GM12864 (cell line): ENCODE data around the gene PARP1.

Source experiments
- DNase-seq: peaks from one replicate; pipeline ENCODE4 v3.0.0-alpha.2; 2011; ENCODE audit warnings: low read depth
- H3K4me3 ChIP-seq: 2 replicates; pipeline ENCODE4 v1.5.1; 2011; ENCODE audit warnings: mild to moderate bottlenecking, low read depth, low read length, control low read depth
- CTCF ChIP-seq: IDR thresholded peaks from 2 replicates; pipeline ENCODE4 v1.5.1; 2011; ENCODE audit warnings: low read depth, mild to moderate bottlenecking, moderate library complexity, low read length, control low read depth, inconsistent platforms; ENCODE audit errors: missing control alignments

The PARP1 gene

GRCh38 chr1:226400519-226401354 is 7.2 kb downstream of the PARP1 start:
- no peak overlapping the region for H3K4me3 ChIP-seq
- TF ChIP-seq CTCF = no peak
- no peak for DNase-seq

- H3K4me3 ChIP-seq = no peak overlapping the region
- DNase-seq = no peak
Observed at GRCh38 chr1:226397955-226398636, 9.8 kb downstream of the PARP1 start.

GRCh38 chr1:226397011-226397926 is 10.6 kb downstream of the PARP1 start:
- H3K4me3 ChIP-seq = no peak overlapping the region
- DNase-seq = no peak
- TF ChIP-seq CTCF = no peak

More at GRCh38 chr1:226397955-226398636, 9.8 kb downstream of the PARP1 start:
- TF ChIP-seq CTCF = no peak

- no peak for TF ChIP-seq CTCF
Observed at GRCh38 chr1:226395753-226396152, 12.1 kb downstream of the PARP1 start.

GRCh38 chr1:226394462-226394861 is 13.4 kb downstream of the PARP1 start:
- no peak overlapping the region for H3K4me3 ChIP-seq
- DNase-seq = no peak
- TF ChIP-seq CTCF = no peak

More at GRCh38 chr1:226395753-226396152, 12.1 kb downstream of the PARP1 start:
- H3K4me3 ChIP-seq = no peak overlapping the region
- no peak for DNase-seq

GRCh38 chr1:226390681-226391080 is 17.2 kb downstream of the PARP1 start:
- no peak for TF ChIP-seq CTCF
- DNase-seq = no peak
- no peak overlapping the region for H3K4me3 ChIP-seq
